ENCODE measurements around the gene ZBTB7C. TPM values are rescaled to one million over a fixed set of nuclear protein-coding genes. Genes with fewer than 3 reads are reported as not detected.

The ZBTB7C gene
- total and polyA plus RNA-seq, 2 of the 4 experiments (the other 2 are of a cell fraction), result not detected

- Histone ChIP-seq H3K4me2 (ENCODE audit: low read depth, low read length) (no peak overlapping the region), H4K5ac (ENCODE audit: low read depth, low read length) (no peak overlapping the region), H3K4me3 (ENCODE audit: insufficient read depth, low read depth, low read length) (no peak overlapping the region), H3K18ac (ENCODE audit: low read depth, low read length) (no peak overlapping the region), H3K9me1 (ENCODE audit: insufficient read depth, low read length) (no peaks in the 10 kb centered on the region), H2AFZ (replicated peaks; ENCODE audit: low read length, poor library complexity) (no peak overlapping the region), H2BK20ac (ENCODE audit: low read depth, low read length) (no peak overlapping the region), H3K14ac (replicated peaks; ENCODE audit: low read depth, low read length) (no peak overlapping the region), H2BK120ac (ENCODE audit: low read depth, low read length) (no peak overlapping the region), H3K4ac (ENCODE audit: low read depth, low read length) (no peak overlapping the region), H3K9me3 (ENCODE audit: control insufficient read depth, insufficient read depth, low read length) (no peaks in the 10 kb centered on the region), H3K36me3 (ENCODE audit: control insufficient read depth, insufficient read depth, low read length) (no peaks in the 10 kb centered on the region), H4K91ac (ENCODE audit: insufficient read depth, low read depth, low read length) (no peak overlapping the region), H3K27ac (ENCODE audit: insufficient read depth, low read length) (no peak overlapping the region), H4K20me1 (ENCODE audit: insufficient read depth, low read length) (no peaks in the 10 kb centered on the region), H3K9ac (ENCODE audit: low read depth, low read length) (no peak overlapping the region), H2AK9ac (replicated peaks; ENCODE audit: low read depth, low read length, poor library complexity) (no peak overlapping the region), H2BK15ac (ENCODE audit: low read depth, low read length) (no peak overlapping the region), H3K56ac (ENCODE audit: extremely low read depth, insufficient read depth, low read length) (no peak overlapping the region), H2AK5ac (ENCODE audit: low read depth, low read length) (no peak overlapping the region), H3K4me1 (ENCODE audit: control insufficient read depth, insufficient read depth, low read length) (no peaks in the 10 kb centered on the region), H3K79me1 (ENCODE audit: low read depth in 1 of 2, low read length in 2 of 2) (no peaks in the 10 kb centered on the region), H3K27me3 (ENCODE audit: control insufficient read depth, insufficient read depth, low read length) (peaks cover 9% of the 10 kb centered on the region), H2BK5ac (ENCODE audit: low read depth, low read length, poor library complexity, severe bottlenecking) (no peak overlapping the region), H3K23ac (ENCODE audit: low read depth, low read length) (no peak overlapping the region), H4K8ac (ENCODE audit: low read depth in 2 of 2, low read length in 2 of 2) (no peak overlapping the region)
- in situ Hi-C loops (cut with MboI; ENCODE audit: low sequenced_read_pairs), result no loop called here
- ATAC-seq (ENCODE audit: low read depth) (no peak), DNase-seq (no peak)
- ChIA-PET POLR2A (ENCODE audit: unreplicated experiment) (no interaction called here), CTCF (no interaction called here)
- dilution Hi-C loops (cut with HindIII; ENCODE audit: low sequenced_read_pairs, unreplicated experiment), result no loop called here
- no TSS peak for BruUV-seq (replicated peaks)
- WGBS, 2 experiments (ENCODE audit: extremely low coverage in 2 of 2, insufficient read length in 1 of 2), result 43 to 100% methylated on average over 1 to 3 of the region's 11 CpGs
- TF ChIP-seq CEBPB (IDR thresholded peaks at IDR 0.05; ENCODE audit: low read depth, low read length) (no peak), MAZ (IDR thresholded peaks at IDR 0.05; ENCODE audit: borderline replicate concordance, low read depth, low read length) (no peak)
- intact Hi-C loops (cut with micrococcal nuclease), result no loop called here
These were observed 302.0 kb downstream of the ZBTB7C start for GRCh38 chr18:48106976-48107781.
